SK-N-DZ (cell line): Measurements from ENCODE around the gene STOX1.

Experiments
- small RNA-seq, 2 experiments: library from RNA; depleted of rRNA; stranded (forward); fragments of <200 nt; gene quantifications; one replicate each; pipeline ENCODE3, GENCODE V24; 2014

STOX1 gene

Small RNA genes lying within 50 kb of the gene (small RNA-seq; reads per million reads assigned to genes)
- 0 reads per million in 2 experiments for gene RNU6-571P
- 0 reads per million in 2 experiments for gene RNU6-697P
